Loucy (cell line): ENCODE data around the gene PTPRN2.

Source experiments
- H2AFZ ChIP-seq: fragments of 200-600 bp; sonication (generic); 2 replicates; pipeline ENCODE4 v1.6.0; 2016; ENCODE audit warnings: antibody characterized with exemption, mild to moderate bottlenecking, low read length, moderate library complexity
- H3F3A ChIP-seq: fragments of 200-600 bp; 2 replicates; pipeline ENCODE4 v1.6.0; 2016; ENCODE audit warnings: antibody characterized with exemption, low read depth, mild to moderate bottlenecking
- H3K27me3 ChIP-seq: fragments of 200-600 bp; sonication (generic); 2 replicates; pipeline ENCODE4 v1.6.1; 2014; ENCODE audit warnings: low read length, mild to moderate bottlenecking; ENCODE audit not compliant: insufficient read depth, poor library complexity, severe bottlenecking
- H3K36me3 ChIP-seq: fragments of 200-600 bp; sonication (generic); 2 replicates; pipeline ENCODE4 v1.6.1; 2016; ENCODE audit warnings: low read length; ENCODE audit not compliant: insufficient read depth
- H3K4me1 ChIP-seq: fragments of 200-600 bp; sonication (generic); 2 replicates; pipeline ENCODE4 v1.5.1; 2014; ENCODE audit warnings: low read length, mild to moderate bottlenecking; ENCODE audit not compliant: insufficient read depth, poor library complexity, severe bottlenecking
- H3K4me2 ChIP-seq: fragments of 200-600 bp; sonication (generic); 2 replicates; pipeline ENCODE4 v1.6.0; 2014; ENCODE audit warnings: antibody characterized with exemption, low read length, low read depth, mild to moderate bottlenecking; ENCODE audit not compliant: poor library complexity, severe bottlenecking
- H3K4me3 ChIP-seq: fragments of 200-600 bp; sonication (generic); 2 replicates; pipeline ENCODE4 v1.5.1; 2014; ENCODE audit warnings: low read length, mild to moderate bottlenecking, mixed read lengths; ENCODE audit not compliant: poor library complexity, severe bottlenecking
- H3K79me2 ChIP-seq: fragments of 200-600 bp; sonication (generic); 2 replicates; pipeline ENCODE4 v1.6.1; 2014; ENCODE audit warnings: low read length; ENCODE audit not compliant: insufficient read depth
- H3K9ac ChIP-seq: fragments of 200-600 bp; sonication (generic); 2 replicates; pipeline ENCODE4 v1.6.0; 2014; ENCODE audit warnings: mild to moderate bottlenecking, low read depth, low read length, moderate library complexity; ENCODE audit not compliant: poor library complexity, severe bottlenecking
- H3K9me2 ChIP-seq: fragments of 200-600 bp; sonication (generic); replicated peaks from 2 replicates; pipeline ENCODE4 v1.6.1; 2016; ENCODE audit warnings: low read depth, low read length, mixed read lengths
- H3K9me3 ChIP-seq: fragments of 200-600 bp; sonication (generic); 2 replicates; pipeline ENCODE4 v1.6.1; 2014; ENCODE audit warnings: mild to moderate bottlenecking, antibody characterized with exemption, low read length, low read depth; ENCODE audit not compliant: insufficient read depth
- H4K20me1 ChIP-seq: fragments of 200-600 bp; sonication (generic); 2 replicates; pipeline ENCODE4 v1.6.0; 2014; ENCODE audit warnings: antibody characterized with exemption, low read length, mild to moderate bottlenecking; ENCODE audit not compliant: insufficient read depth, poor library complexity, severe bottlenecking
- EZH2phosphoT487 ChIP-seq: fragments of 200-600 bp; IDR thresholded peaks from 2 replicates; pipeline ENCODE4 v1.6.1; 2018; ENCODE audit warnings: antibody characterized with exemption, mild to moderate bottlenecking, moderate library complexity, borderline replicate concordance
- TF ChIP-seq, protein P1 (sequence below): fragments of 200-600 bp; sonication (generic); conservative IDR thresholded peaks from 2 replicates; pipeline ENCODE4 v1.5.1; 2014; ENCODE audit warnings: mild to moderate bottlenecking, antibody characterized with exemption, low read length

Gene PTPRN2

DNA sequence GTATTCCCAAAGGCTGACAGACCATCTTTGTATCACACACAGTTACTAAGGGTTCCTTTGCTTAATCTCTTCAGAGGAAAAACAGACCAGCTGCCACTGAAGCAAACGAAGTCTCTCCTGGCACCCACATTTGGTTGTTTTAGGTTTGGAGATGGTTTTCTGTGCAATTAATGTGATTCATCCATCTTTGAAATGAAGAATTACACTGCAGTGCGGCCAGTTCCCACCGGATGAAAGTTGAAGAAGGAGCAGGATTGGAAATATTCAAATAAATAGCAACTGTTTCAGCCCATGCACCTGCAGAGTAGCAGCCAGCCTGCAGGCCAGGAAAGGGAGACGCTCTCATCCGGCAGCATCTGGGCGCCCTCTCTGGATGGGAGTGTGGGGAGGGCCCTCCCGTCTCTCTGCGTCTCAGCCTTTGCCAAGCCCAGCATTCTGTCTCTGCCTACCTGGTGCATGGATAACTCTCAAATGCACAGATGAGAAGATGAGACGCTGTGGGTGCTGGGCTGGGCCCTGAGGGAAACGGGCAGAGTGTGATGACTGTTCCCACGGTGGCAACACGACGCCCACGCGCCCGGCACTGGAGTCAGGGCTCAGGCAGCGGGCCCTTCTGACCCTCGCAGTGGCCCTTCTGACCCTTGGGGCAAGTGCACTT lies 214.0 kb downstream of the PTPRN2 start:
- Histone ChIP-seq H3K79me2 (no peaks in the 10 kb centered on the region), H3K36me3 (no peaks in the 10 kb centered on the region), H3K9me2 (no peaks in the 10 kb centered on the region), H3F3A (no peaks in the 10 kb centered on the region), H3K9me3 (peaks cover 19% of the 10 kb centered on the region; the same call in 1 of the 2 replicates), H4K20me1 (no peaks in the 10 kb centered on the region), H3K4me1 (no peaks in the 10 kb centered on the region), H3K9ac (no peak overlapping the region), H3K27me3 (no peaks in the 10 kb centered on the region), H3K4me2 (no peak overlapping the region), H3K4me3 (no peak overlapping the region), H2AFZ (no peak overlapping the region)
- TF ChIP-seq EZH2phosphoT487 = no peak
- TF ChIP-seq, protein P1, sequence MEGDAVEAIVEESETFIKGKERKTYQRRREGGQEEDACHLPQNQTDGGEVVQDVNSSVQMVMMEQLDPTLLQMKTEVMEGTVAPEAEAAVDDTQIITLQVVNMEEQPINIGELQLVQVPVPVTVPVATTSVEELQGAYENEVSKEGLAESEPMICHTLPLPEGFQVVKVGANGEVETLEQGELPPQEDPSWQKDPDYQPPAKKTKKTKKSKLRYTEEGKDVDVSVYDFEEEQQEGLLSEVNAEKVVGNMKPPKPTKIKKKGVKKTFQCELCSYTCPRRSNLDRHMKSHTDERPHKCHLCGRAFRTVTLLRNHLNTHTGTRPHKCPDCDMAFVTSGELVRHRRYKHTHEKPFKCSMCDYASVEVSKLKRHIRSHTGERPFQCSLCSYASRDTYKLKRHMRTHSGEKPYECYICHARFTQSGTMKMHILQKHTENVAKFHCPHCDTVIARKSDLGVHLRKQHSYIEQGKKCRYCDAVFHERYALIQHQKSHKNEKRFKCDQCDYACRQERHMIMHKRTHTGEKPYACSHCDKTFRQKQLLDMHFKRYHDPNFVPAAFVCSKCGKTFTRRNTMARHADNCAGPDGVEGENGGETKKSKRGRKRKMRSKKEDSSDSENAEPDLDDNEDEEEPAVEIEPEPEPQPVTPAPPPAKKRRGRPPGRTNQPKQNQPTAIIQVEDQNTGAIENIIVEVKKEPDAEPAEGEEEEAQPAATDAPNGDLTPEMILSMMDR = no peak

DNA sequence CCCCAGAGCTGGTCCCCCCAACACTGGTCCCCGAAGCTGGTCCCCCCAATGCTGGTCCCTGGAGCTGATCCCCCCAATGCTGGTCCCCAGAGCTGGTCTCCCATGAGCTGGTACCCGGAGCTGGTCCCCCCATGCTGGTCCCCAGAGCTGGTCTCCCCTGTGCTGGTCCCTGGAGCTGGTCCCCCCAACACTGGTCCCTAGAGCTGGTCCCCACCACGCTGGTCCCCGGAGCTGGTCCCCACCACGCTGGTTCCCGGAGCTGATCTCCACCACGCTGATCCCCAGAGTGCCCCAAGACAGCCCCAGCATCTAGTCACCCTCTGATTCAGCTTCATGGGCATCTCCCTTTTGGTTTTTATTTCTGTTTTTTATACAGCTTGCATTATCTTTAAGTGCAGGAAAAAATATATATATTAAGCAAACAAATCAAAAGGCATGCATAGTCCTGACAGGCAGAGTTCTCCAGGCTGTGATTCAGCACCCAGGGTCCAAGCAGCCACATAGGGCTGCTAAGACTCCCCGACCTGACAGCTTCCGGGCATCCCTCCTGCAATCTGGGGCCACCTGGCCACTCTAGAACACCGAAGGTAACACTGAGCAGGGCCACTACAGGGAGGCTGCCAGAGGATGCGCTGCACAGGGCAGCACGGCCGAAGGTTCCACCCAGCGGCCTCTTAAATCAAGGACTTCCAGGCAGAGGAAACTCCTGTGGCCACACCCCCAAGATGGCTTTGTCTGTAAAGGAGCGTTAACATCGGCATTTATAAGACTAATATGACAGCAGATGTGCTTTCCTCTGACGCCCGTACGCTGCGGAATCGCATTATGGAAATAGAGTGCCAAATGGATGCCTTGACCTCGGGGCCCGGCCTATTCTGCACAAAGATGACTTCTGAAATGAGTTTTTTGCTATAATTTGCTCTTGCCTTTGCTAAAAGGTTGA lies 215.0 kb downstream of the PTPRN2 start:
- H3K27me3 ChIP-seq = no peaks in the 10 kb centered on the region
- no peak overlapping the region for H3K4me2 ChIP-seq
- no peak for TF ChIP-seq EZH2phosphoT487
- TF ChIP-seq, protein P1 = no peak
- peaks cover 19% of the 10 kb centered on the region; the same call in 1 of the 2 replicates for H3K9me3 ChIP-seq
- no peak overlapping the region for H2AFZ ChIP-seq
- no peak overlapping the region for H3K9ac ChIP-seq
- H3K4me1 ChIP-seq = no peaks in the 10 kb centered on the region
- H4K20me1 ChIP-seq = no peaks in the 10 kb centered on the region
- no peaks in the 10 kb centered on the region for H3K79me2 ChIP-seq
- H3K4me3 ChIP-seq = no peak overlapping the region
- H3K36me3 ChIP-seq = no peaks in the 10 kb centered on the region
- no peaks in the 10 kb centered on the region for H3K9me2 ChIP-seq
- no peaks in the 10 kb centered on the region for H3F3A ChIP-seq

DNA sequence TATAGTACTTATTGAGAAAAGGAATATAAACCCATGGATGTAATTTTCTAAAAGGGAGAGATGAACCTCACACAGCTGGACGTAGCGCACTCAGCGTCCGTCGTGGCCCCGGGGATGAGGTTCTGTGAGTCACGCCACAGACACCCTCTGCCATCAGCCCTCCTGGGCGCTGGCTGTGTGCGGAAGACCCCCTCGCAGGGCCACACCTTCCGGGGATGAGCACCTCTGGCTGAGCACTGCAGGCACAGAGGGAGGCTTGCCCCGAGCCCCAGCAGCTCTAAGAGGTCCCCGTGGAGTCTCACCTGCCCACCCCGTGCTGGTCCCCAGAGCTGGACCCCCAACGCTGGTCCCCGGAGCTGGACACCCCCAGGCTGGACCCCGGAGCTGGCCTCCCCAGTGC lies 215.8 kb downstream of the PTPRN2 start:
- H3K36me3 ChIP-seq = no peaks in the 10 kb centered on the region
- no peaks in the 10 kb centered on the region for H3K79me2 ChIP-seq
- peaks cover 14% of the 10 kb centered on the region; the same call in 1 of the 2 replicates for H3K9me3 ChIP-seq
- H3K9me2 ChIP-seq = no peaks in the 10 kb centered on the region
- no peaks in the 10 kb centered on the region for H3F3A ChIP-seq
- no peaks in the 10 kb centered on the region for H4K20me1 ChIP-seq
- no peak overlapping the region for H3K4me3 ChIP-seq
- no peak overlapping the region for H3K4me2 ChIP-seq
- no peaks in the 10 kb centered on the region for H3K27me3 ChIP-seq
- TF ChIP-seq, protein P1 = no peak
- no peak for TF ChIP-seq EZH2phosphoT487
- H3K4me1 ChIP-seq = no peaks in the 10 kb centered on the region
- no peak overlapping the region for H3K9ac ChIP-seq
- H2AFZ ChIP-seq = no peak overlapping the region
